Stomach (tissue), 9 donors: ENCODE data around the gene TSKU. TPM values are rescaled to one million over a fixed set of nuclear protein-coding genes. Genes with fewer than 3 reads are reported as not detected.
A peak's percentile ranks its signal among the peaks of the same experiment; 100 is the strongest.

Experiments
- DNase-seq, 2 donors: peaks; one replicate each; pipeline versions ENCODE4 v3.0.0 to v3.0.0-alpha.2; 2013 to 2019
- H3K27ac ChIP-seq, 5 donors: fragments of 200-600 bp in 4 of 5; sonication (generic) in 4 of 5; one replicate each; pipeline ENCODE4 v1.5.1; 2013 to 2019; ENCODE audit warnings: mild to moderate bottlenecking in 1 of 5, moderate library complexity in 1 of 5
- H3K27me3 ChIP-seq, 3 donors: fragments of 200-600 bp; sonication (generic); one replicate each; pipeline ENCODE4 v1.5.1; 2017 to 2019; ENCODE audit warnings: mixed run types in 1 of 3
- H3K36me3 ChIP-seq, 4 donors: fragments of 200-600 bp; sonication (generic); 1 replicate in 3 of 4; 2 replicates in 1 of 4; pipeline ENCODE4 v1.5.1; 2016 to 2019
- H3K4me1 ChIP-seq, 4 donors: fragments of 200-600 bp; sonication (generic); one replicate each; pipeline ENCODE4 v1.5.1; 2016 to 2019
- H3K4me3 ChIP-seq, 4 donors: fragments of 200-600 bp; sonication (generic) in 3 of 4; one replicate each; pipeline ENCODE4 v1.5.1; 2016 to 2019; ENCODE audit warnings: mild to moderate bottlenecking in 1 of 4
- H3K9me3 ChIP-seq, 4 donors: fragments of 200-600 bp; sonication (generic); one replicate each; pipeline ENCODE4 v1.5.1; 2016 to 2019
- CTCF ChIP-seq, 7 experiments: fragments of 450-650 bp in 4 of 7; fragments of 200-600 bp in 3 of 7; sonication (generic) in 3 of 7; IDR thresholded peaks; one replicate each; pipeline ENCODE4 v1.5.1; 2016 to 2019; ENCODE audit warnings: antibody characterized with exemption in 7 of 7, control low read depth in 2 of 7, mild to moderate bottlenecking in 1 of 7
- EP300 ChIP-seq: sonication (generic); formaldehyde crosslinking; IDR thresholded peaks from one replicate; pipeline ENCODE4 v1.6.1; 2017; ENCODE audit warnings: antibody characterized with exemption
- POLR2A ChIP-seq, 4 donors: fragments of 450-650 bp; IDR thresholded peaks; one replicate each; pipeline ENCODE4 v1.6.1; 2016; ENCODE audit warnings: antibody characterized with exemption in 4 of 4, control low read depth in 2 of 4, mild to moderate bottlenecking in 1 of 4, moderate library complexity in 1 of 4
- POLR2AphosphoS5 ChIP-seq, 3 donors: sonication (generic); formaldehyde crosslinking; IDR thresholded peaks; one replicate each; pipeline ENCODE4 v1.6.1; 2016; ENCODE audit warnings: antibody characterized with exemption in 3 of 3
- WGBS, 5 donors: extraction: QIAGEN DNeasy Blood & Tissue Kit in 3 of 5; methylation state at CpG; one replicate each; pipeline versions ENCODE4 v1.1.5 to v1.1.7; 2013 to 2018; 5-methylcytosine and 5-hydroxymethylcytosine counted together
- intact Hi-C: fragments of 100-400 bp; cut with DNase I; formaldehyde crosslinking; loops from one replicate; pipeline ENCODE4 v1.15.1; 2023; ENCODE audit warnings: low total_unique reads
- polyA plus RNA-seq, 3 donors: library from polyadenylated mRNA; stranded (reverse); fragments of 200-250 nt; gene quantifications; one replicate each; pipeline ENCODE4 v1.2.3, GENCODE V29; 2013
- total RNA-seq, 5 donors: library from RNA; depleted of rRNA; stranded (reverse); fragments of >200 nt; gene quantifications; one replicate each; pipeline versions ENCODE4 v1.1.0 to v1.2.3, GENCODE V29; 2014 to 2016
- donor health status: healthy with polysubstance abuse.
- donor health status: Bipolar disorder and iron deficiency.
- donor health status: healthy.

Gene TSKU
- total and polyA plus RNA-seq, 8 donors = 11.1 to 114 (median 19.7) TPM

GRCh38 chr11:76837696-76838677, 54.8 kb downstream of the TSKU start:
- Histone ChIP-seq H3K27ac (no peak overlapping the region), H3K9me3 (no peaks in the 10 kb centered on the region), H3K27me3 (no peaks in the 10 kb centered on the region), H3K36me3 (no peaks in the 10 kb centered on the region), H3K4me1 (peaks cover 28 to 48% (median 39%) of the 10 kb centered on the region in 4 donors), H3K4me3 (no peak overlapping the region)
- intact Hi-C loops = no loop called here
- WGBS, 5 donors = 44 to 74% (median 48%) methylated on average over 7 of the region's 7 CpGs
- TF ChIP-seq EP300 (no peak), POLR2AphosphoS5 (IDR thresholded peaks at IDR 0.05) (no peak), POLR2A (IDR thresholded peaks at IDR 0.05) (no peak), CTCF (IDR thresholded peaks at IDR 0.05) (no peak)
- no peak for DNase-seq

GRCh38 chr11:76838678-76839068, 55.5 kb downstream of the TSKU start:
- no peaks in the 10 kb centered on the region for H3K36me3 ChIP-seq
- intact Hi-C loops = no loop called here
- WGBS, 5 donors = 76 to 84% (median 80%) methylated on average over 3 of the region's 3 CpGs
- no peaks in the 10 kb centered on the region for H3K27me3 ChIP-seq
- H3K4me1 ChIP-seq = peaks cover 25 to 45% (median 37%) of the 10 kb centered on the region in 4 donors
- no peak for TF ChIP-seq POLR2AphosphoS5 (IDR thresholded peaks at IDR 0.05)
- no peak for TF ChIP-seq EP300
- TF ChIP-seq POLR2A (IDR thresholded peaks at IDR 0.05) = no peak
- no peak for TF ChIP-seq CTCF (IDR thresholded peaks at IDR 0.05)
- H3K27ac ChIP-seq = no peak overlapping the region
- DNase-seq = peak in 1 of 2 donors; percentile 55
- H3K9me3 ChIP-seq = no peaks in the 10 kb centered on the region
- H3K4me3 ChIP-seq = no peak overlapping the region

- peaks cover 21 to 38% (median 34%) of the 10 kb centered on the region in 4 donors for H3K4me1 ChIP-seq
- no peaks in the 10 kb centered on the region for H3K9me3 ChIP-seq
- 21 to 53% (median 28%) methylated on average over 1 of the region's 1 CpG for WGBS, 5 donors
- H3K27me3 ChIP-seq = no peaks in the 10 kb centered on the region
- intact Hi-C loops = no loop called here
- peak in 1 of 2 donors; percentile 20 for DNase-seq
- no peak overlapping the region for H3K4me3 ChIP-seq
- TF ChIP-seq POLR2A (IDR thresholded peaks at IDR 0.05) (no peak), EP300 (no peak), POLR2AphosphoS5 (IDR thresholded peaks at IDR 0.05) (no peak), CTCF (IDR thresholded peaks at IDR 0.05) (no peak)
- H3K36me3 ChIP-seq = no peaks in the 10 kb centered on the region
- H3K27ac ChIP-seq = no peak overlapping the region
Measured at GRCh38 chr11:76839311-76839710, 56.2 kb downstream of the TSKU start.

- H3K9me3 ChIP-seq = no peaks in the 10 kb centered on the region
- no peaks in the 10 kb centered on the region for H3K27me3 ChIP-seq
- H3K27ac ChIP-seq = no peak overlapping the region
- peaks cover 8 to 18% (median 13%) of the 10 kb centered on the region in 4 donors for H3K4me1 ChIP-seq
- intact Hi-C loops = no loop called here
- DNase-seq = no peak
- TF ChIP-seq EP300 (no peak), POLR2A (IDR thresholded peaks at IDR 0.05) (no peak), POLR2AphosphoS5 (IDR thresholded peaks at IDR 0.05) (no peak), CTCF (IDR thresholded peaks at IDR 0.05) (no peak)
- H3K36me3 ChIP-seq = no peaks in the 10 kb centered on the region
- H3K4me3 ChIP-seq = no peak overlapping the region
- WGBS, 5 donors = 74 to 93% (median 80%) methylated on average over 4 of the region's 4 CpGs
Measured at GRCh38 chr11:76841923-76842452, 58.8 kb downstream of the TSKU start.
